DOHH2 (cell line): ENCODE data around the gene LRRC71.

Experiments used
- EZH2phosphoT487 ChIP-seq: fragments of 200-600 bp; sonication (generic); IDR thresholded peaks from 2 replicates; pipeline ENCODE4 v1.6.1; 2017; ENCODE audit warnings: borderline replicate concordance, mild to moderate bottlenecking, antibody characterized with exemption, low read length, moderate library complexity, mixed read lengths
- TF ChIP-seq, protein P1 (sequence below): fragments of 200-600 bp; sonication (generic); IDR thresholded peaks from one replicate; pipeline ENCODE4 v1.5.1; 2014; ENCODE audit warnings: antibody characterized with exemption, mild to moderate bottlenecking, low read depth, low read length; ENCODE audit not compliant: poor library complexity, severe bottlenecking

GRCh38 chr1:156894711-156895454 lies 25.5 kb upstream of the LRRC71 start:
- TF ChIP-seq, protein P1, sequence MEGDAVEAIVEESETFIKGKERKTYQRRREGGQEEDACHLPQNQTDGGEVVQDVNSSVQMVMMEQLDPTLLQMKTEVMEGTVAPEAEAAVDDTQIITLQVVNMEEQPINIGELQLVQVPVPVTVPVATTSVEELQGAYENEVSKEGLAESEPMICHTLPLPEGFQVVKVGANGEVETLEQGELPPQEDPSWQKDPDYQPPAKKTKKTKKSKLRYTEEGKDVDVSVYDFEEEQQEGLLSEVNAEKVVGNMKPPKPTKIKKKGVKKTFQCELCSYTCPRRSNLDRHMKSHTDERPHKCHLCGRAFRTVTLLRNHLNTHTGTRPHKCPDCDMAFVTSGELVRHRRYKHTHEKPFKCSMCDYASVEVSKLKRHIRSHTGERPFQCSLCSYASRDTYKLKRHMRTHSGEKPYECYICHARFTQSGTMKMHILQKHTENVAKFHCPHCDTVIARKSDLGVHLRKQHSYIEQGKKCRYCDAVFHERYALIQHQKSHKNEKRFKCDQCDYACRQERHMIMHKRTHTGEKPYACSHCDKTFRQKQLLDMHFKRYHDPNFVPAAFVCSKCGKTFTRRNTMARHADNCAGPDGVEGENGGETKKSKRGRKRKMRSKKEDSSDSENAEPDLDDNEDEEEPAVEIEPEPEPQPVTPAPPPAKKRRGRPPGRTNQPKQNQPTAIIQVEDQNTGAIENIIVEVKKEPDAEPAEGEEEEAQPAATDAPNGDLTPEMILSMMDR, result no peak
- no peak for TF ChIP-seq EZH2phosphoT487
